HepG2 (cell line): ENCODE results near the gene SH2D3A. TPM values are rescaled to one million over a fixed set of nuclear protein-coding genes. Genes with fewer than 3 reads are reported as not detected.

Experiments
- CSRNP1 ChIP-seq: sonication (generic); formaldehyde crosslinking; IDR thresholded peaks from 2 replicates; pipeline ENCODE4 v1.8.1; 2023; ENCODE audit warnings: mild to moderate bottlenecking, missing genetic modification reagents
- ELF1 ChIP-seq: sonication (generic); formaldehyde crosslinking; IDR thresholded peaks from 2 replicates; pipeline ENCODE4 v1.4.0; 2020; ENCODE audit warnings: missing genetic modification reagents
- ETV5 ChIP-seq: IDR thresholded peaks from 2 replicates; pipeline ENCODE4 v1.6.1; 2018; ENCODE audit warnings: missing biosample characterization, missing genetic modification reagents, inconsistent platforms, borderline replicate concordance
- KDM1A ChIP-seq: IDR thresholded peaks from 2 replicates; pipeline ENCODE4 v1.6.1; 2016; ENCODE audit warnings: missing compliant biosample characterization
- MAFF ChIP-seq: IDR thresholded peaks from 2 replicates; pipeline ENCODE4 v1.6.1; 2011; ENCODE audit warnings: low read depth, low read length, improper control_type of control experiment
- MIXL1 ChIP-seq: IDR thresholded peaks from 2 replicates; pipeline ENCODE4 v1.6.1; 2016
- MTF2 ChIP-seq: sonication (generic); formaldehyde crosslinking; IDR thresholded peaks from 2 replicates; pipeline ENCODE4 v1.5.0; 2020; ENCODE audit warnings: missing genetic modification reagents, borderline replicate concordance
- RNF2 ChIP-seq: fragments of 450-650 bp; conservative IDR thresholded peaks from 2 replicates; pipeline ENCODE4 v1.6.1; 2016; ENCODE audit warnings: low read depth
- ZHX2 ChIP-seq, 2 experiments: sonication (generic) in 1 of 2; formaldehyde crosslinking in 1 of 2; IDR thresholded peaks; 2 replicates each; pipeline versions ENCODE4 v1.6.1 to v1.9.0; 2014 to 2022; ENCODE audit warnings: antibody characterized with exemption in 1 of 2, borderline replicate concordance in 1 of 2, inconsistent platforms in 1 of 2, low read depth in 1 of 2, missing genetic modification reagents in 1 of 2
- ZNF180 ChIP-seq: sonication (generic); formaldehyde crosslinking; IDR thresholded peaks from 2 replicates; pipeline ENCODE4 v1.4.0; 2020; ENCODE audit warnings: low read depth, missing genetic modification reagents, borderline replicate concordance
- ZNF790 ChIP-seq: sonication (generic); formaldehyde crosslinking; IDR thresholded peaks from 2 replicates; pipeline ENCODE4 v1.8.0; 2022; ENCODE audit warnings: missing genetic modification reagents, mild to moderate bottlenecking, borderline replicate concordance
- polyA plus RNA-seq, 8 experiments: library from polyadenylated mRNA; depleted of rRNA in 3 of 8; stranded (reverse) in 7 of 8; unstranded in 1 of 8; fragments of >200 nt; fragmentation: Illumina TruSeq in 4 of 8; extraction: Trizol in 4 of 8; gene quantifications; 2 replicates each; pipeline versions ENCODE4 v1.2.1 to v1.2.3, GENCODE V29; 2011 to 2016; ENCODE audit warnings: low read depth in 4 of 8, missing spikeins in 1 of 8, mixed read lengths in 1 of 8; ENCODE audit not compliant: insufficient read depth in 1 of 8
- total RNA-seq, 5 experiments: library from RNA; depleted of rRNA; stranded (reverse); fragments of >200 nt; fragmentation: Illumina TruSeq; extraction: Trizol; gene quantifications; 2 replicates each; pipeline ENCODE4 v1.2.3, GENCODE V29; 2016; ENCODE audit warnings: low read depth in 1 of 5
- TF ChIP-seq, protein P1 (sequence below): sonication (generic); formaldehyde crosslinking; IDR thresholded peaks from 2 replicates; pipeline ENCODE4 v1.8.0; 2022; ENCODE audit warnings: mild to moderate bottlenecking, missing genetic modification reagents; ENCODE audit not compliant: insufficient replicate concordance
- TF ChIP-seq, protein P2 (sequence below): sonication (generic); formaldehyde crosslinking; IDR thresholded peaks from 2 replicates; pipeline ENCODE4 v1.4.0; 2020; ENCODE audit warnings: missing genetic modification reagents
- TF ChIP-seq, protein P3 (sequence below): sonication (generic); formaldehyde crosslinking; IDR thresholded peaks from 2 replicates; pipeline ENCODE4 v1.5.0; 2020; ENCODE audit warnings: missing genetic modification reagents, mild to moderate bottlenecking, borderline replicate concordance

The SH2D3A gene
- total and polyA plus RNA-seq, 2 of the 13 experiments (the other 11 are each of a cell fraction or from before 2014, with no cell fraction given), result 1.0 to 2.2 TPM

DNA sequence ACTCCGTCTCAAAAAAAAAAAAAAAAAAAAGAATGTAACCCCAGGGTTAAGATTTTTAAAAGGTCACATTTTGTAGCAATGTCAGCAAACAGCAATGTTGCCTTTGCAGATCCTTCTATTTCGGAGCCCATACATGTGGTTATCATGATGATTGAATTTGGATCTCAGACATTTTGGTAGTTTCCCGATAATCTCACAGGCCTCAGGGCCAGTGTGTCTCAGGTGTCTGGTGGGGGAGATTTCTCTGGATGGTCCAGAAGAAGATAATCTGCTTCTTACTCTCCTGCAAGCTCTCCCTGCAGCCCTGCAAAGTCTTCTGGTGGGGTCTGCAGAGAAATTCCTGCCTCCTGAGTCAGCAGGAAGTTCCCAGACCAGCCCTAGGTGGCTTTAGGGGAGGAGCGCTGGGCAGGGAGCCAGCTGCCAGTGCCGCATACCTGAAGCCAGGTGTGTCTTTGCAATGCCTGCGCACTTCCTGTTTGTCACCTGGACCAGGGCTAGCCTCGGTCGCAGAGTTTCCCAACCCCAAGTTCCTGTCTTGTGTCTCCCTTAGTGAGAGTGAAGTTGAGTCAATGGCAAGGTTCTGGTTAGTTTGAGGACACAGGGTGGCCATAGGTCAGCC lies 1.4 kb downstream of the SH2D3A start (continued):
- TF ChIP-seq ZHX2 (IDR thresholded peaks at IDR 0.05; ENCODE audit: low read depth) (no peak), ZHX2 (CRISPR knock-in tag; IDR thresholded peaks at IDR 0.05; ENCODE audit: borderline replicate concordance) (no peak), RNF2 (no peak), ETV5 (CRISPR knock-in tag) (peak; percentile 44; the same call in 1 of the 2 replicates), MIXL1 (no peak), CSRNP1 (CRISPR knock-in tag) (no peak), ELF1 (CRISPR knock-in tag) (0 out of 2 replicates have a peak, but pooled peaks have one; percentile 31), ZNF790 (CRISPR knock-in tag) (no peak), MTF2 (no peak), KDM1A (CRISPR knock-in tag) (no peak), ZNF180 (CRISPR knock-in tag) (no peak), MAFF (peak; percentile 11; the same call in 1 of the 2 replicates)
- TF ChIP-seq, protein P1, sequence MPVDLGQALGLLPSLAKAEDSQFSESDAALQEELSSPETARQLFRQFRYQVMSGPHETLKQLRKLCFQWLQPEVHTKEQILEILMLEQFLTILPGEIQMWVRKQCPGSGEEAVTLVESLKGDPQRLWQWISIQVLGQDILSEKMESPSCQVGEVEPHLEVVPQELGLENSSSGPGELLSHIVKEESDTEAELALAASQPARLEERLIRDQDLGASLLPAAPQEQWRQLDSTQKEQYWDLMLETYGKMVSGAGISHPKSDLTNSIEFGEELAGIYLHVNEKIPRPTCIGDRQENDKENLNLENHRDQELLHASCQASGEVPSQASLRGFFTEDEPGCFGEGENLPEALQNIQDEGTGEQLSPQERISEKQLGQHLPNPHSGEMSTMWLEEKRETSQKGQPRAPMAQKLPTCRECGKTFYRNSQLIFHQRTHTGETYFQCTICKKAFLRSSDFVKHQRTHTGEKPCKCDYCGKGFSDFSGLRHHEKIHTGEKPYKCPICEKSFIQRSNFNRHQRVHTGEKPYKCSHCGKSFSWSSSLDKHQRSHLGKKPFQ (CRISPR knock-in tag), result no peak
- TF ChIP-seq, protein P2, sequence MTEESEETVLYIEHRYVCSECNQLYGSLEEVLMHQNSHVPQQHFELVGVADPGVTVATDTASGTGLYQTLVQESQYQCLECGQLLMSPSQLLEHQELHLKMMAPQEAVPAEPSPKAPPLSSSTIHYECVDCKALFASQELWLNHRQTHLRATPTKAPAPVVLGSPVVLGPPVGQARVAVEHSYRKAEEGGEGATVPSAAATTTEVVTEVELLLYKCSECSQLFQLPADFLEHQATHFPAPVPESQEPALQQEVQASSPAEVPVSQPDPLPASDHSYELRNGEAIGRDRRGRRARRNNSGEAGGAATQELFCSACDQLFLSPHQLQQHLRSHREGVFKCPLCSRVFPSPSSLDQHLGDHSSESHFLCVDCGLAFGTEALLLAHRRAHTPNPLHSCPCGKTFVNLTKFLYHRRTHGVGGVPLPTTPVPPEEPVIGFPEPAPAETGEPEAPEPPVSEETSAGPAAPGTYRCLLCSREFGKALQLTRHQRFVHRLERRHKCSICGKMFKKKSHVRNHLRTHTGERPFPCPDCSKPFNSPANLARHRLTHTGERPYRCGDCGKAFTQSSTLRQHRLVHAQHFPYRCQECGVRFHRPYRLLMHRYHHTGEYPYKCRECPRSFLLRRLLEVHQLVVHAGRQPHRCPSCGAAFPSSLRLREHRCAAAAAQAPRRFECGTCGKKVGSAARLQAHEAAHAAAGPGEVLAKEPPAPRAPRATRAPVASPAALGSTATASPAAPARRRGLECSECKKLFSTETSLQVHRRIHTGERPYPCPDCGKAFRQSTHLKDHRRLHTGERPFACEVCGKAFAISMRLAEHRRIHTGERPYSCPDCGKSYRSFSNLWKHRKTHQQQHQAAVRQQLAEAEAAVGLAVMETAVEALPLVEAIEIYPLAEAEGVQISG (CRISPR knock-in tag), result 0 out of 2 replicates have a peak, but pooled peaks have one; percentile 18
- TF ChIP-seq, protein P3, sequence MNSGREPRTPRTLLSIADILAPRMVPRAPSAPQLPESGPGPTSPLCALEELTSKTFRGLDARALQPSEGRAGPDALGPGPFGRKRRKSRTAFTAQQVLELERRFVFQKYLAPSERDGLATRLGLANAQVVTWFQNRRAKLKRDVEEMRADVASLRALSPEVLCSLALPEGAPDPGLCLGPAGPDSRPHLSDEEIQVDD, result no peak
